Mesenteric fat pad (tissue), 1 donor: ENCODE measurements around the gene FGF7. TPM values are rescaled to one million over a fixed set of nuclear protein-coding genes. Genes with fewer than 3 reads are reported as not detected.
"Not testable (repeated sequence)": the region's sequence is repeated elsewhere in the genome, so short reads cannot be mapped to it uniquely, and the experiment has no call there.

ENCODE experiments used
- DNase-seq: peaks from one replicate; pipeline ENCODE4 v3.0.0-alpha.2; 2020; ENCODE audit warnings: low spot score
- total RNA-seq: library from RNA; stranded (reverse); fragmentation: NEBNext Ultra II Directional; extraction: Animal tissue kit (Norgen Biotek cat#: 25700); gene quantifications from one replicate; pipeline ENCODE4 v1.2.1, GENCODE V29; 2021
- donor health status: DM: yes; HTN: yes; CAD: no.

The FGF7 gene
- total RNA-seq, 1 donor from 2014 or later, result 175 TPM

DNA sequence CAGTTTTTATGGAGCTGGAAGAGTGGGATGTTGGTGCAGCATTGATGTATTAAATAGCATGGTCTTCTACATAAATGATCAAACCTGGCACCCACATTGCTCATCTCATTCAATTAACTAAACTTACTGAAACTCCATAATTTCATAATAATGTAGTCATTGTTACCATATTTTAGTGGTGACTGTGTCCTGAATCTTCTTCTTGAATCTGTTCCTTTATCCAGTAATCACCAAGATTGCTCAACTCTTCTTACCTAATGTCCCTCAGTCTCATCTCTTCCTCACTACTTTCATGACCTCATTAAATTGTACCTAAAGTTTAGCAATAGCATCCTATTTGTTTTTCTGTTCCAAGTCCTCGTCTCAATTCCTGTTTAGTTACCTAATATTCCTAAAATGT is 69.8 kb downstream of the FGF7 start:
- no peak for DNase-seq

DNA sequence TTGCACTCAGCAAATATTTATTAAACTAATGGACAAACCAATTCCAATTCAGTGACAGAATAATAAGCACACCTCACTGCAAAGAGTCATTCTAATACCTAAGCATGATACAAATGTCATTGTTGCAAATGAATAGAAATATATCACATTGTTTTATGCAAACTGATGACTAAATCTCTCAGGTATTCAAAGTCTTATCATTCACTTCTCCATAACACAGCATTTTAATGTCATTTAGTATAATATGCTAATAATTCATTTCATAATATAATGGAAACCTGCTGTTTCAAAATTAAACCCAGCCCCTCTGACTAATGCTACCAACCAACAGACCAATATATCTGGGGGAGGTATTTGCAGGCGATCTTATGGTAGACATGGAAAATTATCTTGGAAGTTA is 71.8 kb downstream of the FGF7 start:
- no peak for DNase-seq

DNA sequence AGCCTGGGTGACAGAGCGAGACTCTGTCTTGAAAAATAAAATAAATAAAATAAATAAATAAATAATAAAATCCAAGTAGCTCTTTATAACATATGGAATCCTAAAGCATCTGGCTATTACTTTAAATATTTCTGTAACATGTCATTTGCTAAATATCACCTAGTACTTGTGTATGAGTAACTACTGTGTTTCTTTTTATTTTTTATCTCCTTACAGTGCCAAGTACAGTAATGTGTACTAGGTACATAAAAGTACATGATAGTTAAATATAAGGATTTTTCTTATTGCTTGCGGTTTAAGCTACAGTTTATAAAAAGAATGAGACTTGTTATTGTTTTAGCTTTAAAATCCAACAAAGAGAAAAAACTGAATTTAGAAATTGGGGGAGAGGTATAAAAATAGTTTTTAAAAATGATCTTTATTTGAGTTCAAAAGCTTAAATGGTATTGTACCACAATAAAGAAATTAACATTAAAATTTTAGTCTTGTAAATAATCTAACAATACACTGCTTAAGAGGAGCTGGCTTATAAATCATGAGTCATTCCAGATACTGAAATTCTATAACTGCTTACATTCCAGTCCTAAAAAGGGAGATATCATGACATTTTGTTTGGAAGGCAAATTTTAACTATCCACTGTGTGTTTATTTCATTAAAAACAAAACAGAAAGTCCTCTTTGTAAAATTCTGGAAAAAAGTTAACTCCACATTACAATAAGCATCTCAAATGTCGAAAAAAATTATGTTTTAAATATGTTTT is 73.1 kb downstream of the FGF7 start:
- no peak for DNase-seq

DNA sequence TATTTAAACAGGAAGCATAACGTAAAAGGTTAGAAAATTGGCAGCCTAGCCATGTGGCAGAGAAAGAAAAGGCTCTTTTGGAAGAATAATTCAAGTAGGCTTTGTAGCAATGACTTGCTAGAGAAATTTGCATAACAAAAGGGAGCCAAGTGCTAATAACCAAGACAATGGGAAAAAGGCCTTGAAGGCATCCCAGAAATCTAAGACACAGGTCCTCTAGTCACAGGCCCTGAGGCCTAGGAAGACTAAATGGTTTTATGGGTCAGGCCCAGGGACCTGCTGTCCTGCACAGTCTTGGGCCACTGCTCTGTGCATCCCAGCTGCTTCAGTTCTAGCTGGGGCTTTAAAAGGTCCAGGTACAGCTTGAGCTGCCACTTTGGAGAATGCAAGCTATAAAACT is 78.5 kb downstream of the FGF7 start:
- DNase-seq, result no peak

DNA sequence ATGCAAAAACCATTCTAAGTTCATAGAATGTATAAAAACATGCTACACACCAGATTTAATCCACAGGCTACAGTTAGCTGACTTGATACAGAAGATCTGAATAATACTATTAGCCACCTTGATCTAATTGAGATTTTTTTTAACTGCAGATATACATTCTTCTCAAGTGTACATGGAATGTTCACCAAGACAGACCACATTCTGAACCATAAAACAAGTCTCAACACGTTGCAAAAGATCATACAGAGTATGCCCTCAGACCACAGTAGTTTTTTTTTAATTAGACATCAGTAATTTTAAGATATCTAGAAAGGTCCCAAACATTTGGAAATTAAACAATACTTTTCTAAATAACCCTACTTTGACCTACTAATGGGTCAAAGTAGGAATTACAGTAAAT is 83.3 kb downstream of the FGF7 start:
- no peak for DNase-seq

DNA sequence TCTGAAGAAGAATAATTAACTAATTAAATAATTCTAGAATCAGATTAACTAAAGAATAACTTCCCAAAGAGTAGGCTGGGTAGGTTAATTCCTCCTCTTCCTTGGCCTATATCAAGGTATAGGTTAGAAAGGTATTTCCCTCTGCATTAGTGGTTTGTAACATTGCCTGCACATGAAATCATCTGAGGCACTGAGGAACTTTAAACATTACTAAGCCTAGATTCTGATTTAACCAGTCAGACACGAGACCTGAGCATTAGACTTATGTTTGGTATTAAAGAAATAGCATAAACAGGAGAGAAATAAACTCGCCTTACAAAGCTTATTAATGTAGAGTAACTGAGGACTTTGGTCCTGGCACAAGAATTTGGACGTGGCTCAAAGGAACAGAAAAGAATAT is 84.2 kb downstream of the FGF7 start:
- DNase-seq, result no peak

DNA sequence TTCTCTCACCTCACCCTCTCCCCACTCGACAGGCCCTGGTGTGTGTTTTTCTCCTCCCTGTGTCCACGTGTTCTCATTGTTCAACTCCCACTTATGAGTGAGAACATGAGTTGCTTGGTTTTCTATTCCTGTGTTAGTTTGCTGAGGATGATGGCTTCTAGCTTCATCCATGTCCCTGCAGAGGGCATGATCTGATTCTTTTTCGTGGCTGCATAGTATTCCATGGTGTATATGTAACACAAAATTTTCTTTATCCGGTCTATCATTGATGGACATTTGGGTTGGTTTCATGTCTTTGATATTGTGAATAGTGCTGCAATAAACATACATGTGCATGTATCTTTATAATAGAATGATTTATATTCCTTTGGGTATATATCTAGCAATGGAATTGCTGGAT is 89.7 kb downstream of the FGF7 start:
- not testable (repeated sequence) for DNase-seq

DNA sequence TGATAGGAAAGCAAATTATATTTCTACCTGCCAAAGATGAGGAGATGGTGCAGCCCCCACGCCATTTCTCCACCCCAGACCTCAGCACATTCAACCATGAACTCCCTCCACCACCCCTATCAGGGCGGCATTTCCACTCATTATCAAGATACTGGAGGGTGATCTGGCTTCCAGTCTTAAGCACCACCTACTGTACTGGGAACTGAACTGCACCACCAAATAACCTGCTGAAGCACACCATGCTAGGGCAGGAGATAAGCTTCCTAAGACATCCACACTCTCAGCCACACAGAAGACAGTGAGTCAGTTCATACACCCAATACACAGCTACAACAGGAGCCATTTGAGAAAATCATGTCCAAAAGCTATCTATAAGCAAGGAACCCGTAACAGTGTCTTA is 98.8 kb downstream of the FGF7 start:
- no peak for DNase-seq

DNA sequence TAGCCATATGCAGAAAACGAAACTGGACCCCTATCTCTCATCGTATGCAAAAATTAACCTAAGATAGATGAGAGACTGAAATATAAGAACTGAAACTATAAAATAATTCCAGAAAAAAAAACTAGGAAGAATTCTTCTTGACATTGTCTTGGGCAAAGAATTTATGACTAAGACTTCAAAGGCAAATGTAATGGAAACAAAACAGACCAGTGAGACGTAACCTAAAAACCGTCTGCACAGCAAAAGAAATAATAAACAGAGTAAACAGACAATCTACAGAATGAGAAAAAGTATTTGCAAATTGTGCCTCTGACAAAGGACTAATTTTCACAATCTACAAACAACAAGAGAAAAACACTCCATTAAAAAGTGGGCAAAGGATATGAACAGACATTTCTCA is 105.2 kb downstream of the FGF7 start:
- DNase-seq, result no peak

DNA sequence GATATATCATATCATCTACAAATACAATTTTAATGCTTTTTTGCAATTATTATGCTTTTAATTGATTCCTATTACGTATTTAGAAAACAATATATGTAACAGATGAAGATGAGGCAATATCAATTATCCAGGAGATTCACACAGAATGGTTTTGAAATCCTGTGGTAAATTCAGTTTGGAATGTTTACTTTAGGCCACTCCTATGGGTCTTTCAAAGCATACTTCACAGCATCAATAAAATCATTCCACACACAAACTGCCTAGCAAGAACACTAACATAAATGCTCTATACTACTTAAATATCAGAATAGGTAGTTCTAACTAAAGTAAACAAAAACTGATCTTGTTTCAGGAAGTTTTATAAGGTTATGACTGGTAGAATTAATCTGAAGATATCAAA is 107.0 kb downstream of the FGF7 start:
- no peak for DNase-seq

Other genes with a start within 250 kb of the FGF7 start
- gene FAM227B, start 197.6 kb downstream of the FGF7 start, total RNA-seq, result 0.71 TPM
- 30.7 TPM for gene DTWD1, start 197.8 kb downstream of the FGF7 start, total RNA-seq